Esophagus (tissue), 2 donors: ENCODE data around the gene SSBP3. TPM values are rescaled to one million over a fixed set of nuclear protein-coding genes. Genes with fewer than 3 reads are reported as not detected.

ENCODE experiments used
- H3K27ac ChIP-seq, 2 donors: one replicate each; pipeline ENCODE4 v1.5.1; 2013; ENCODE audit warnings: low read depth in 2 of 2, mild to moderate bottlenecking in 2 of 2, inconsistent platforms in 1 of 2, low read length in 1 of 2, moderate library complexity in 1 of 2
- H3K27me3 ChIP-seq, 2 donors: one replicate each; pipeline ENCODE4 v1.6.1; 2013; ENCODE audit warnings: low read length in 2 of 2, control low read depth in 1 of 2, mild to moderate bottlenecking in 1 of 2; ENCODE audit not compliant: insufficient read depth in 2 of 2, control insufficient read depth in 1 of 2
- H3K36me3 ChIP-seq, 2 donors: one replicate each; pipeline ENCODE4 v1.6.1; 2013; ENCODE audit warnings: low read length in 1 of 2; ENCODE audit not compliant: control insufficient read depth in 2 of 2, insufficient read depth in 2 of 2
- H3K4me1 ChIP-seq, 2 donors: one replicate each; pipeline ENCODE4 v1.6.1; 2013; ENCODE audit warnings: low read length in 1 of 2; ENCODE audit not compliant: control insufficient read depth in 2 of 2, insufficient read depth in 2 of 2
- H3K4me3 ChIP-seq, 2 donors: one replicate each; pipeline ENCODE4 v1.5.1; 2013; ENCODE audit warnings: low read length in 2 of 2, mild to moderate bottlenecking in 2 of 2, low read depth in 1 of 2, moderate library complexity in 1 of 2
- H3K9me3 ChIP-seq, 2 donors: one replicate each; pipeline ENCODE4 v1.6.1; 2013; ENCODE audit warnings: mild to moderate bottlenecking in 2 of 2, low read depth in 1 of 2, low read length in 1 of 2, moderate library complexity in 1 of 2; ENCODE audit not compliant: control insufficient read depth in 2 of 2, insufficient read depth in 1 of 2
- WGBS, 2 donors: extraction: QIAGEN DNeasy Blood & Tissue Kit; methylation state at CpG; one replicate each; pipeline ENCODE4 v1.1.7; 2013; 5-methylcytosine and 5-hydroxymethylcytosine counted together
- polyA plus RNA-seq, 2 donors: library from polyadenylated mRNA; stranded (reverse); fragments of 200-250 nt; gene quantifications; one replicate each; pipeline ENCODE4 v1.2.3, GENCODE V29; 2013
- donor health status: healthy with polysubstance abuse.
- donor health status: Bipolar disorder and iron deficiency.

The SSBP3 gene
- polyA plus RNA-seq, 2 donors, result 30.7 to 39.0 TPM

- 73 to 74% methylated on average over 6 of the region's 6 CpGs for WGBS, 2 donors
- H3K27ac ChIP-seq, result no peak overlapping the region
- H3K27me3 ChIP-seq, result no peaks in the 10 kb centered on the region
- peaks cover 0 to 3% of the 10 kb centered on the region in 2 donors for H3K36me3 ChIP-seq
- H3K4me1 ChIP-seq, result peaks cover 4 to 10% of the 10 kb centered on the region in 2 donors
- no peak overlapping the region for H3K4me3 ChIP-seq
- H3K9me3 ChIP-seq, result no peaks in the 10 kb centered on the region
These were observed 45.8 kb downstream of the SSBP3 start for GRCh38 chr1:54360165-54361005.

DNA sequence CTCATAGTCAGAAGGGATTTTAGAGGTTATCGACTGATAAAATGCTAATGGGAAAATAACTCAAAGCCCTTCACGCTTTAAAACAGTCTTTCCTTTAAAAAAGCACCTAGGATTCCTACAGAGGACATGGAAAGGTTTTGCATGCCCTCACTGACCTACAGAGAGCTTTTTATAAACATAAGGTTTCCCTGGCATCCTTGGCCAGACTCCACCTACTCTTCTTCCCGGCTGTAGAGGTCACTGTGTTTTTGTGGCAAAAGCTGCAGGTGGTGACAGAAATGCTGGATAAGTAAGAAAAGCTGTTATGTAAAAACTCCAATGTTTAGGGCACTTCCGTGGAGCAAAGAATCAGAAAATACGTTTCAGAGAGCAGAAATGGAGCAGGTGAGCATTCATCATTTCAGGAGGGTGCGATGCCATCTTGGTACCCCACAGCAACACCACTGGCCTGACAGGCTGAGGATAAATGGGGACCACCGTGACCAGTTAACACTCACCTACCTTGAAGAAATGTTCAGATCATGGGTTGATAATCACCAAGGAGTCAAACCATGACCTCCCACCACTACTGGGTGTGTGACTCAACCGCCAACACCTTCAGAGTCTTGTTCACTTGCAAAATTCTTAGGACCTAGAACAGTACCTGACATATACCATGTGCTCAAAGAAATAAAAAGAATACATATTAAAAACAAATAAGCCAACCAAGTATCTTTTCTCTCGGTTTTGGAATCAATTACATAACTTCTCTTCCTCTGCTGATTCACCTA lies 46.6 kb downstream of the SSBP3 start:
- WGBS, 2 donors, result 74 to 76% methylated on average over 9 of the region's 9 CpGs
- Histone ChIP-seq H3K4me3 (no peak overlapping the region), H3K36me3 (peaks cover 0 to 3% of the 10 kb centered on the region in 2 donors), H3K27ac (no peak overlapping the region), H3K4me1 (peaks cover 4 to 8% of the 10 kb centered on the region in 2 donors), H3K9me3 (no peaks in the 10 kb centered on the region), H3K27me3 (no peaks in the 10 kb centered on the region)

DNA sequence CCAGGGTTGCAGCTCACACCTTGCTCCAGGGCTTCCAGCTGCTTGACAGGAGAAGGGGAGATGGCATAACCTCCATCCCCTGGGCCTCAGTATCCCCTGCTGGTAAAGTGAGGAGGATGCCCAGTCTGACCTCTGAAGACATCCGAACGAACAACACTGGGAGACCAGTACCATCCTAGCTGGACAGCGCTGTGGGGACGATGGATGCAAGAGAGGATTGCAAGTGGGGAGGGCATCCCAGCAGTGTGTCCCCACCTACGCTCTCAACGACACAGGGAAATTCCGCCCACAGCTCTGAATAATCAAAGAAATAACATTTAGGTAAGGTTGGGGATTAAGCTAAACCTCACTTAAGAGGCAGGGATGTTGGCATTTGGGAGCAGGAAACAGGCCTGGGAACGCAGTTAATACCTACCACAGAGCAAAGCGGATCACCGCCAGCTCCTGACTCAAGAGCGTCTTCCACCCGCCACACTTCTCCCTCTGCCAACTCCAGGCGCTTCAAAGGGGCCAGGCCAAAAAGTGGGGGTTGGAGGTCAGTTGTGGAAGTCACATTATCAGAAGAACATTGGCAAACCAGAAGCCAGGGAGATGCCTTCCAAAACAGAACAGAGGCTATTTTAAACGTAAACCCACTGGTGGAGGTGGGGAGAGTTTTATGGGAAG lies 47.6 kb downstream of the SSBP3 start:
- Histone ChIP-seq H3K4me3 (no peak overlapping the region), H3K27ac (no peak overlapping the region), H3K4me1 (peaks cover 4 to 9% of the 10 kb centered on the region in 2 donors)

DNA sequence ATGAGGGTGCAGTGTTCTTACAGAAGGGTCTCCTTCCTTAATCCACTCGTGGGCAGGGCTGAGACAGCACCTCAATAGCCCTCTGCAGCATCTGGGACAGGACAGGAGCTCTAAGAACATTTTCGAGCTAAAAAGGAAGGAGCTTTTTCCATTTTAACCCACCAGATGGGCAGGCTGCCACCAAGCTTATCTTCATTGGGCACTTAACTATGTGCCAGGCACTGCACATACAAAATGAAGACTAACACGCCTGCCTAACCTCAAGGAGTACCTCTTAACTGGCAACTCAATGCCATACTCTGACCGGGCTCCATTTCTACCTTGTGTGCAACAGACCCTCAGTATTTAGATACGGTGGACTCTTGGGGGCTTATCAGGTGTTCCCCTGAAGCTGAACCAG lies 48.2 kb downstream of the SSBP3 start:
- H3K27me3 ChIP-seq, result no peaks in the 10 kb centered on the region
- H3K27ac ChIP-seq, result no peak overlapping the region
- no peak overlapping the region for H3K4me3 ChIP-seq
- peaks cover 4 to 10% of the 10 kb centered on the region in 2 donors for H3K4me1 ChIP-seq
- H3K36me3 ChIP-seq, result peaks cover 0 to 6% of the 10 kb centered on the region in 2 donors
- no peaks in the 10 kb centered on the region for H3K9me3 ChIP-seq
- 72 to 85% methylated on average over 5 of the region's 5 CpGs for WGBS, 2 donors

More for the DNA sequence above, 47.6 kb downstream of the SSBP3 start:
- WGBS, 2 donors, result 62 to 63% methylated on average over 14 of the region's 14 CpGs
- Histone ChIP-seq H3K9me3 (no peaks in the 10 kb centered on the region), H3K36me3 (peaks cover 0 to 3% of the 10 kb centered on the region in 2 donors), H3K27me3 (no peaks in the 10 kb centered on the region)

DNA sequence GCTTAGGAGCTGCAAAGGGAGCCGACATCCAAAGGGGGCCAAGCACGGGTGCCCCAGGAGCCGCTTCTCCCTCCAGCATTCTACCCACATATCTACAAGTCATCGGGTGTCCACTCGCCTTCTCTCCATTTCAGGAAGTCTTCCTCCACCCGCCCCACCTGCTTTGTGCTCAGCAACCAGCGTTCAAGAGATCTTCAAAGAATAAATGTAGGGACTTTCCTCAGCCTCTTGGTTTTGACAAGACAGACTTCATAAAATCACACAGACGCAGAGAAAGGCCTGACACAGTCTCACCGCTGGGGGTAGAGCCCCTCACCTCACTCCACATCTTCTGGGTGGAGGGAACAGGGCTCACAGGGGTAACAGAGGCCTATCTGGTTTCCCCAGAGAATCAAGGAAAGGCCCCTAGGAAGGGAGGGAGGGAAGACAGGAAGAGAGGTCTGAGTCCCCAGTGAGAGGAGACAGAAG lies 49.5 kb downstream of the SSBP3 start:
- Histone ChIP-seq H3K4me1 (peaks cover 4 to 11% of the 10 kb centered on the region in 2 donors), H3K4me3 (no peak overlapping the region), H3K27ac (no peak overlapping the region), H3K27me3 (no peaks in the 10 kb centered on the region), H3K9me3 (no peaks in the 10 kb centered on the region), H3K36me3 (peaks cover 0 to 6% of the 10 kb centered on the region in 2 donors)
- 63 to 68% methylated on average over 9 of the region's 9 CpGs for WGBS, 2 donors

- WGBS, 2 donors, result 48 to 74% methylated on average over 31 of the region's 31 CpGs
- Histone ChIP-seq H3K36me3 (peaks cover 0 to 6% of the 10 kb centered on the region in 2 donors), H3K9me3 (no peaks in the 10 kb centered on the region), H3K27me3 (no peaks in the 10 kb centered on the region), H3K4me1 (peaks cover 4 to 11% of the 10 kb centered on the region in 2 donors), H3K27ac (no peak overlapping the region), H3K4me3 (no peak overlapping the region)
These were observed 50.1 kb downstream of the SSBP3 start for GRCh38 chr1:54355931-54356679.

GRCh38 chr1:54354899-54355298 lies 51.3 kb downstream of the SSBP3 start:
- 66 to 75% methylated on average over 6 of the region's 6 CpGs for WGBS, 2 donors
- H3K36me3 ChIP-seq, result peaks cover 0 to 6% of the 10 kb centered on the region in 2 donors
- no peak overlapping the region for H3K27ac ChIP-seq
- H3K9me3 ChIP-seq, result no peaks in the 10 kb centered on the region
- peaks cover 4 to 11% of the 10 kb centered on the region in 2 donors for H3K4me1 ChIP-seq
- H3K27me3 ChIP-seq, result no peaks in the 10 kb centered on the region
- no peak overlapping the region for H3K4me3 ChIP-seq

DNA sequence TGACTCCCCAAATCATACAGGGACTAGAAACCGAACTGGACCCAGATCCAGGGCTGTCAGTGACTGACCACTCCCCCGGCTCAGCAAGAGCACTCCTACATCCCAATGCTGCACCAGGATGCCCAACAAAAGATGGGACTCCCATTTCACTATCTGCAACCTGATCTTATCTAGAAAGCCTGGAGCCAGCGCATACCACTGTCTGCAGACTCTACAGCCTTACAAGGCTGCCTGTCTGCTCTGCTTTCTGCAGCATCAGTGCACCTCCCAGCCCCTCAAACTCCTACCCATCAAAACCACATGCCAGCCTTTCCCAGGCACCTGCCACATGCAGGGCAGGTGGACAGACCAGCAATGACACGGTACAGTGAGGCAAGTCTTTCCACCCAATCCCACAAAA lies 52.2 kb downstream of the SSBP3 start:
- H3K4me3 ChIP-seq, result no peak overlapping the region
- H3K27ac ChIP-seq, result no peak overlapping the region
- H3K9me3 ChIP-seq, result no peaks in the 10 kb centered on the region
- peaks cover 0 to 6% of the 10 kb centered on the region in 2 donors for H3K36me3 ChIP-seq
- H3K4me1 ChIP-seq, result peaks cover 4 to 11% of the 10 kb centered on the region in 2 donors
- H3K27me3 ChIP-seq, result no peaks in the 10 kb centered on the region
- WGBS, 2 donors, result 92 to 94% methylated on average over 4 of the region's 4 CpGs

DNA sequence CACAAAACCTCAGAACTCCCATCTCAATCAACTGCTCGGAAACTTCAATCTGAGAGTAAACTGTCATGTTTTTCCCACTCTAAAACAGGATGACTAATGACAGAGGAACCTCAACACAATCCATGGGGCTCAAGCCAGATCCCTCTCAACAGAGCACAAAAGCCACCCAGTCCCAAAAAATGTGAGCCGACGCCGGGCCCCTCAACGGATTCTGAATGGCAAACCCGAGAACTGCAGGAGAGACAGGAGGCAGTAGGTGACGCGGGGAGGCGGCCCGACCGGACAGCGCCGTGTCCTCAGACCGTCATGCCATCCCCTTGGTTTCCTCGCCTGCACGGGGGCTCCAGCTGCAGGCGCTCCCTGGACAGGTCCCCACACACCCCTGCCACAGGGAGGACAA lies 53.4 kb downstream of the SSBP3 start:
- no peaks in the 10 kb centered on the region for H3K9me3 ChIP-seq
- H3K36me3 ChIP-seq, result peaks cover 0 to 6% of the 10 kb centered on the region in 2 donors
- no peak overlapping the region for H3K4me3 ChIP-seq
- H3K27ac ChIP-seq, result no peak overlapping the region
- 90 to 94% methylated on average over 17 of the region's 17 CpGs for WGBS, 2 donors
- peaks cover 8 to 9% of the 10 kb centered on the region in 2 donors for H3K4me1 ChIP-seq
- H3K27me3 ChIP-seq, result no peaks in the 10 kb centered on the region
